Glomerular visceral epithelial cell (primary cell): ENCODE measurements around the gene HIGD1A.

Source experiments
- DNase-seq: peaks from one replicate; pipeline ENCODE4 v3.0.0-alpha.2; 2016; ENCODE audit errors: extremely low spot score

Gene HIGD1A

DNA sequence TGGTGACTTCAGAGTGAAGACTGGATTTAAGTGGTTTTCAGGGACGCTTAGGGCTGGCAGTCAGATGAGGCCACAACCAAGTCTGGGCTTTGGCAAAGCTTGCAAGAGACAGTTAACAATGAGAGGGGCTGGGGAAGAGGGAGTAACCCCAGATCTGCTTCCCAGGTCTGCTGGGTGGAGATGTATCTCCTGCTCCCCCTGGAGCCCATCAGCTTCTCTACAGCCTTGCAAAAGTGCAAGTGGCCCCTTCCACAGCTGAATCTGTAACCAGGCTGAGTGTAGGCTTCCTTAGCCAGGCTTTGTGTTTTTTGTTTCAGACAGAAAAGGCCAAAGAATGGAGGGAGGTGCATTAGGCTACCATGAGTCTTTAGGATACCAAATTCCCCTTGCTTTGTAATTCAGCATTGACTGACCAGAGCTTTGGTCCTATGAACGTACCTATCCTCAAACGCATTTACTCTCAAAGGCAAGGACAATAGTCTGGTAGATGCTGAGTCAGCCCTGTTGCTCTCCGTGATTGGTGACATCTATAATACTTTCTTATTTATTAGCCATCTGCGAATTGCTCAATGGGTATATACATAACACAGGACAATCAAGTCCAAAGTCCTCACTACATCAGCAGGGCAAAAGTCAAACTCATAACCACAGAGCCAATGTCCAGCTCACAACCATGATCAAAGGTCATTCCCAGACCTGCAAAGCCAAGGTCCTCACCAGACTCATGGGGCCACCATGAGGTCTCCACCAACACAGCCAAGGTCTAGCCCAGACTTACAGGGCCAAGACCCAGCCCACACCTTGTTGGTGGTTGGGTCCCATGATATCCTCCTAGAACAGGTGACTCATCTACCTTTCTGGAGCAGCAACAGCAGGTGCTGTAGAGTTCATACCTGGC, 48.4 kb downstream of the HIGD1A start:
- peak; percentile 15 for DNase-seq

DNA sequence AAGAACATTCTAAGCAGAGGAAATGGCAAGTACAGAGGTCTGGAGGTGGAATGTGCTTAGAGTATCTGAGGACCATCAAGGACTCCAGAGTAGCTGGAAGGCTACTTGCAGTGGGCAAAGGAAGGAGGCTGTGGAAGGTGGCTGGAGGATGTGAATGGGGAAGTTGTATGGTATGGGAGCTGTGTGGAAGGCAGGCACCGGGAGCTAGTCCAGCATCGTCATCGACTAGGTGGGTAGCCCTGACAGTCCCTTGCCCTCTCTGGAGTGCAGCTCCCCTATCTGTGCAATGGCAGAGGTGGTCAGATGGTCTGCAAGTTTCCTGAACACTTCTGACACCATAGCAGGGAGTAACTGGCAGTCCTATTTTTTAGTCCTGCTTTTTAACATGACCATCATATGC, 50.5 kb downstream of the HIGD1A start:
- no peak for DNase-seq

DNA sequence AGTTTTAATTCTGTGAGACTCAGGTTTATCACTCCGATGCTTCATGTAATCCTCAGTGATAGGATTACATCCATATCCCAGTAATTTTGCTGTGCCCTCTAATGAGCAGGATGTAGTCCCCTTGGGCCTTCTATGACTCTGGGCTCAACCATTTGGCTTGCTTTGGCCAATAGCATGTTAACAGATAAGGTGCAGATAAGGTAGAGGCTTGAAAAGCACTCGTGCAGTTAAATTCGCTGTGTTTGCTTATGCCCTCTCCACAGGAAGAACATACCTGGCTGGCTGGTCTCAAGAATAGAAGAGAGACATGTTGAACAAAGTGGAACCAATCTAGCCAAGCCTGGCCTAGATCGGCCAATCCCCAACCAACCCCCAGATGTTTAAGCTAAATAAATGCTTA, 51.3 kb downstream of the HIGD1A start:
- no peak for DNase-seq

DNA sequence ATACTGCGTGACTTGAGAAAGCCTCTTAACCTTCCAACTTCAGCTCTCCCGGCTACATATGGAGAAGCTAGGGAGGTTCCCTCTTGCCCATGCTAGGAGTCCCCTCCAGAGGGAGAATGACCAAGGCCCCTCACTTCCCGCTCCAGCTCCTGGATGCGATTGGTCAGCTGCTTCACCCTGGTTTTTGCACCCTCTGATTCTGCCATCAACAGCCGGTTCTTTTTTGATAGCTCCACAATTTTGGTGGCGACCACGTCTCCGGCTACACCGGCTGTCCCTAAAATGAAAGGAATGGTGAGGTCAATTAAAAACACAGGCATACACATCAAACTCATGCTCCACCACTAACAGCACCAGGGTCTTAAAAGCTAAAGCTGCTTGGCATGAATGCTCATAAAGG, 51.8 kb downstream of the HIGD1A start:
- no peak for DNase-seq

GRCh38 chr3:42751609-42752008, 52.7 kb downstream of the HIGD1A start:
- no peak for DNase-seq

GRCh38 chr3:42750834-42751233, 53.5 kb downstream of the HIGD1A start:
- DNase-seq, result no peak

- no peak for DNase-seq
Measured at GRCh38 chr3:42749753-42750231, 54.5 kb downstream of the HIGD1A start.

DNA sequence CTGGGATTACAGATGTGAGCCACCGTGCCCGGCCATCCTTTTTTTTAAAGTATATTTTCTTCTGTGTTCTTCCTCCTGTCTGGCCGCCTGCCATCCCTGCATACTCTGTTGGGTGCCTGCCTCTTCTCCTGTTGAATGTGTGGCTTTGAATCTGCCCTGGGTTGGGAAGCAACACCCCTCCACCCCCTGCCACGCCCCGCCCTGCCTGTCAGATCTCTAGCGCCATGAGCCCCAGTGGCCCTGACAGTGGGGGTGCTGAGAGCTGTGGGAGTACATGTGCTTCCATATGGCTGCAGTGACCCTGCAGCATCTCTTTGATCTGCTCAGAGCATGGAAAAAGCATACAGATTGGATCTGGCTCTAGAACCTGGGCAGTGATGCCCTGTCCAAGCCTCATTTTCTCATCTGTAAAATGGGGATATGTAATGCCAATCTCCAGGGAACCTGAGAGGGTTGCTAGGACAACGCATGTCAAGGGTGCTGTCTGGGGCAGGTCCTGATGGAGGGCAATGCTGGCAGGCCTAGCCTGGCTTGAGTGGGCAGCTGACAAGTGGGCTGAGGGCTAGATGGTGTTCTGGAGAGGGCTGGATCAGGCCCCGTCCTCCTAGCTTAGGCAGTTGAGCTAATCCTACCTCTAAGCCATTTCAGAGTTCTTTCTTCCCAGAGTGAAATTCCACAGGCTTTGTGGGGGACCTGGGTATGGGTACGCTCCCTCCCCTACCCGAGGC, 55.1 kb downstream of the HIGD1A start:
- DNase-seq, result no peak

- no peak for DNase-seq
Measured at GRCh38 chr3:42747581-42747980, 56.7 kb downstream of the HIGD1A start.

GRCh38 chr3:42746455-42747450, 57.5 kb downstream of the HIGD1A start:
- DNase-seq, result no peak

DNA sequence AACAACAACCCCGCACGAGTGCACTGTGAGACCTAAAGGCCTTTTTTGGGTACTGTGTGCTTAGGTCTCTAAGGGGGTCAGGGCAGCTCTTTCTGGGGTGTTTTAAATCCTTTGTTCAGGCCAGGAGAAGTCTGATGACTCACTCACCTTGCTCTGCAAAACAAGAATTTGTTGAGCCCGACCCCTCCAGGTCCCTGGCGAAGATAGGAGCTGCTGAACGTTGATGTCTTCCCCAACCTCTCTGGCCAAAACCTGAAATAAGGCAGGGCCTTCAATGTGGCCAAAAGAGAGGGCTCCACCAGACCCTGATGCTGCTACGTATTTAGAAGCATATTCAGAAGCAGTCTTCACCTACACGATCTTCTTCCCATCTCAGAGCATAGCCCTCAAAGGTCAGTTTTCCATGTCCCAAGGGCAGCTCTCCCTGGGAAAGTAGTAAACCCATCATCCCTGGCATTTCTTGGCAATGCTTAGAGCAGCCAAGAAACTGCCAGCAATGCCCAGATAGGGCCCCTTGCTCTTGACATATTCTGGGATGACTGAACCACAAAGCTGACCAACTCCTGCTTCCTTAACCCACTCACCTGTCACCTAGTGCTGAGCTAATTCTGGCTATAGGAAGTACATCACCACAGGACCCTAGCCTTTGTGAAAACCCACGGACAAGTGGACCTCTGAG, 58.4 kb downstream of the HIGD1A start:
- no peak for DNase-seq

DNA sequence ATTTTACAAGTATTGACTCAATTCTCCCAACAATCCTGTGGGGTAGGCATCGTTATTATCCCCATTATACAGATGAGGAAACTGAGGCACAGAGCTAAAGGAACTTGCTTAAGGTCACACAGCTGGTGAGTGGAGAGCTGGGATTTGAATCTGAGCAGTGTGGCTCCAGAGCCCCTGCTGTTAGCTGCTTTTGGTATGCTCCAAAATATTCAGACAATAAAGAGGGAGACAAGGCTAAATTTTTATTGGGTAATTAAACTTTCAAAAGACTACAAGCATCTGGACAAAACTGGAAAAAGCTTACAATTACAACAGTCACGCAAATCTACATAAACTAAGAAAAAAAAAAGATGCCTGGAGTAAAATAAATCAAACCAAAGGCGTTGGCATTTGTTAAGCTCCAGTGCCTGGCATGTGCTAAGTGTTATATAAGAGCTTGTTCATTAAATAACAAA, 59.0 kb downstream of the HIGD1A start:
- DNase-seq, result no peak

DNA sequence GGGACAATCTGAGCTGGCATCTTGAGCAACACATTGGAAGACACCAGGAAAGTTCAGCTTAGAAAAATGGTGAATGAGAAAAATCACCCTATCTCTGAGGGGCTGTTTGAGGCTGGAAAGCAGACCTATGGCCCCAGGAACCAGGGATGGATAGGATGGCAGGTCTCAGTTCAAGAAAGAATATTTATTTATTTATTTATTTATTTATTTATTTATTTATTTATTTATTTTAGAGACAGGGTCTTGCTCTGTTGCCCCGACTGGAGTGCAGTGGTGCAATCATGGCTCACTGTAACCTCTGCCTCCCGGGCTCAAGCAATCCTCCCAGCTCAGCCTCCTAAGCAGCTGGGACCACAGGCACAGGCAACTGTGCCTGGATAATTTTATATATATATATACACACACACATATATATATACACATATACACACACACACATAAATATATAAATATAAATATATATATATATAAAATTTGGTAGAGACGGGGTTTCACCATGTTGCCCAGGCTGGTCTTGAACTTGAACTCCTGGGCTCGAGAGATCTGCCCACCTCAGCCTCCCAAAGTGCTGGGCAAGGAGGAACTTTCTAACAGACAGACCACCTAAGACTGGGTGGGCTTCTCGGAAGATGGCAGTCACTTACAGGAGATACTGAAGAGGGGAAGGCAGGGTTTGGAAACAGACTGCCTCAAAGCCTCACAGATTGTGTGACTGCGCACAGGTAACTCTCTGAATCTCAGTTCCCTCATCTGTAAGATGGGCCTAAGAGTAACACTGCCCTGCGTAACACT, 60.9 kb downstream of the HIGD1A start:
- DNase-seq, result no peak

DNA sequence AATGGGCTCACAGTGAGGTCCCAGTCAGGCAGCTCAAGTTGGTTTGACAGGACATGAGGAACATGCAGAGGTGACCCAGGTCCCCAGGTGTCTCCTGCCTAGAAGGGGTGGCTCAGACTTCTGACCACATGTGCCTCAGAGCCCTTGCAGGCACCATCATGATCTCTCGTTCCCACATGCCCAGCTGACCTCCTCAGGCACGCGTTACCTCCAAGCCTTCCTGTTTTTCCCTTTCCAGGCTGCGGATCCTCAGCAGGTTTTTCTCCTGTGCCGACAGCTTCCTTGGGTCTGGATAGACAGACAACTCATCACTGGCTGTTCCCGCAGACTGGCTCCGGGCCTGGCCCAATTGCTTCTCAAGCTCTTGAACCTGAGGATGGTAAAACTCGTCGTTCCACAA, 61.6 kb downstream of the HIGD1A start:
- no peak for DNase-seq

DNA sequence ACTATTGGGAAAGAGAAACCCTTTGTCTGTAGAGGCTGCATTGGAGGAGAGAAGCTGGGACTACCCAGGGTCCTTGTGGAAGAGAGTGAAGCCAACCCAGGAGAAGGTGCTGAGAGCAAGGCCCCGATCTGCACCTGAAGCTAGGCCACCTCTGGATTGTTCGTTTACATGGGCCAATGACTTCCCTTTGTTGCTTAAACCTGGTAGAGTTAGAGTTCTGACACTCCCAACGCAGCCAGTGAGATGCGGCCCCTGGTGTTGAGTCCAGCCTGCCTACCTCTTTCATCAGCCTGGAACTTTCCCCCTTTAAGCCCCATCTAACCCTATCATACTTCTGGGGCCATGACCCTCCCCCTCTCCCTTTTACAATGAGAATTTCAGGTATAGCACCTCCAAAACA, 62.0 kb downstream of the HIGD1A start:
- no peak for DNase-seq

GRCh38 chr3:42741796-42742195, 62.5 kb downstream of the HIGD1A start:
- no peak for DNase-seq

- DNase-seq, result no peak
Measured at GRCh38 chr3:42739401-42740158, 64.7 kb downstream of the HIGD1A start.

DNA sequence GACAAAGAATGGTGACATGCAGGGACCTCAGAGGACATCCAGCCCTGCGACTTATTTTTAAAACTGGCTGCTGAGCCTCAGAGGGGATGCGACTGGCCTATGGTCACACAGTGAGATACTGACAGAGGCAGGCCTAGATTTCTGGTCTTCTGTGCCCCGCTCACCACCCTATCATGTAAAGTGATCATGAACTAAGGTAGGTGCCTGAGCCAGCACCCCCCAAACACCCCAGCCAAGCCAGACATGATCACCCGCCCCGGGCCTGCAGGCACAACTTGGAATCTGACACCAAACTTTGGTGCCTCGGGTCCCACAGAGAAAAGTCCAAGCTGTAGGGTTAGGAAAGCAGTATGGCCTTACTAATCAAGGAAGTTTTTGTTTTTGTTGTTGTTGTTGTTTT, 67.8 kb downstream of the HIGD1A start:
- no peak for DNase-seq

DNA sequence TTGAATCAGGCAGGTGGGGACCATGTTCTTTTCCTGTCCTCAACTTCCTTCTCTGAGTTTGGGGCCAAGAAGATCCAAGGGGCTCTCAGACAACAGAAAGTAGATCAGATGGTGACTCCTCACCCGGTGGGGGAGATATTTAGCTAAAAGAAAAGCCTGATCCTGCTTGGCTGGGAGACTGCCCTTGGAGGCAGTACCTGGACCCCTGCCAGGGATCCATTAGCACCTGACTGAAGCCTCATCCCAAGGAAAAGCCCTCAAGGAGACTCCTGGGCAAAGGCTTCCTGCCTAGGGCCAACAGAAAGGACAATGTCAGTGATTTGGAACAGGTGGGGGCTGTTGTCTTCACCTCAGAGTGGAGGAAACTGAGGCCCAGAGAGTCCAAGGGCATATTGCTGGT, 68.2 kb downstream of the HIGD1A start:
- DNase-seq, result no peak

GRCh38 chr3:42735615-42736014, 68.7 kb downstream of the HIGD1A start:
- no peak for DNase-seq
